Endometrial microvascular endothelial cells (primary cell): ENCODE results near the gene ZBTB32. TPM values are rescaled to one million over a fixed set of nuclear protein-coding genes. Genes with fewer than 3 reads are reported as not detected.

ENCODE experiments used
- in situ Hi-C: cut with HindIII; loops from 2 replicates; pipeline ENCODE4 v1.10.0; 2017; ENCODE audit warnings: low sequenced_read_pairs, low pct_unique_long_range_greater_than_20kb; ENCODE audit errors: inconsistent ontology term
- total RNA-seq: library from RNA; depleted of rRNA; stranded (reverse); fragments of >200 nt; gene quantifications from one replicate; pipeline ENCODE4 v1.2.3, GENCODE V29; 2015; ENCODE audit errors: inconsistent ontology term

ZBTB32 gene
- total RNA-seq, 1 donor from 2014 or later = not detected

GRCh38 chr19:35693422-35693821 lies 10.9 kb upstream of the ZBTB32 start:
- in situ Hi-C loops = no loop called here

DNA sequence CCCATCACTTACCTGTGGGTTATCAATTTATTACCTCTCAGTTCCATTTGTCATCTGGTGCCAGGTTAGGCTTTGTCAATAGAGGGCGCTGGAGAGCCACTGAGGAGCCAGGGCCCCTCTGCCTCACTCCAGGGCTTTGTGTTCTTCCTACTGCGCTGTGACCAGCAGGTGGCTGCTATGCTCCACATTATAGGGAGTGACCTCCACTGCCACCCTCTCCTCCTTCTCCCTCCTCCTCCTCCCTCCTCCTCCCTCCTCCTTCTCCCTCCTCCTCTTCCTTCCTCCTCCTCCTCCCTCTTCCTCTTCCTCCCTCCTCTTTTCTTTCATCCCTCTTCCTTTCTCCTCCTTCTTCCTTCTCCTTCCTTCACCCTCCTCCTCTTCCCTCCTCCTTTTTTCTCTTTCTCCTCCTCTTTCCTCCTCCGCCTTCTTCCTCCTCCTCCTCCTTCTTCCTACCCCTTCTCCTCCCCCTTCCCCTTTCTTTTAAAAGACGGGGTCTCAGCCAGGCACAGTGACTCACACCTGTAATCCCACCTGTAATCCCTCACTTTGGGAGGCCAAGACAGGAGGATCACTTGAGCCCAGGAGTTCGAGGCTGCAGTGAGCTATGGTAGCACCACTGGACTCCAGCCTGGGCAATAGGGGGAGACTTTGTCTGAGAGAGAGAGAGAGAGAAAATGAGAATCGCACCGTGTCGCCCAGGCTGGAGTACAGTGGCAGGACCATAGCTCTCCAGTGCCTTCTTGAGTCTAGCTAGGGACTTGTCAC lies 10.3 kb upstream of the ZBTB32 start:
- in situ Hi-C loops = no loop called here

DNA sequence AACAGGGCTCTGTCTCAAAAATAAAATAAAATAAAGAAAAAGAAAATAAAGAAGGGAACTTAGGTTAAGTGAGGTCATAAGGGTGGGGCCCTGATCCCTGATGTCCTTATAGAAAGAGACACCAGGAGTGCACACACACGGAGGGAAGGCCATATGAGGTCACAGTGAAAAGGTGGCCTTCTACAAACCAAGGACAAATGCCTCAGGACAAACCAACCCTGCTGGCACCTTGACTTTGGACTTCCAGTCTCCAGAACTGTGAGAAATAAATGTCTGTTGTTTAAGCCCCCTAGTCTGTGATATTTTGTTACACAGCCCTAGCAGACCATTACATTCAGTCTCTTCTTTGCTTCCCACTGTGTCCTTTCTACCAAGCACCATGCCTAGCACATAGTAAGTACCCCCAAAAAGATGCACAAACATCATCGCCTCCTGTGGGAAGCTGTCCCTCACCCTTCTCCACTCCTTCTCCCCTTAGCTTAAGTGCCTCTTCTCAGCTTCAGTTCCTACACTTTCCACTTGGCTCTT lies 8.4 kb upstream of the ZBTB32 start:
- in situ Hi-C loops = no loop called here

GRCh38 chr19:35696835-35697234 lies 7.5 kb upstream of the ZBTB32 start:
- in situ Hi-C loops = no loop called here

DNA sequence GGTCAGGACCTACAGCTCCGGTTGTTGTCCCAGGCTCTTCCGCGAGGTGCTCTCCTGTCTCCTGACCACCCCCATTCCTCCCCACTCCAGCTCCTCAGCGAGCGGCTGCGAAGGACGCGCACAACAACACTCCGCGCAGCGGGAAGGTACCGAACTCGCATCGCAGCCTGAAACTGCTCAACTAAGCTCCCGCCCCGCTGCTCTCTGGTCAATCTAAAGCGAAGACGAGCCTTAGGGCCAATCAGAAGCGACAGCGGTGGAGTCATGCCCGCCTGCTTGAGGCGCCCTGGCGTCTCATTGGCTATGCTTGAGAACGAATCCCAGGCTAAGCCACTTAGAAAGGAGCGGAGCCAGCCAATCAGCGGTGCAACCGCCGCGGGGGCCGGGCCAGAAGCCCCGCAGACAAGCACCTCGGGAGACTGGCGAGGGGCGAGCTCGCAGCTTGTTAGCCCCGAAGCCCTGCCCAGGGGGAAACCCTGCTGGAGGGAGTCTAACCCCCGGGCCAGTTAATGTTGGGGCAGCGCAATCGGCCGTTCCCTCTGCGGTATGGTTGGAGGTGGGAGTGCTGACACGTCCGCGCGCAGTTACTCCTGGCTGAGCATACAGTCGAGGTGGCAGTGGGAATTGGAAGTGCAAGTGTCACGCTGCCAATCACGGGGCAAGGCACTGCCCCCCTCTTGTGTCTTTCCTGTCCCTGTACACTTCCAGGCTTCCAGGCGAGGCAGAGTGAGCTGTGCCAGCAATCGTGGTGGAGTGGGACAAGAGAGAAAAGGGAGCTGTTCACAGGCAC lies 1.9 kb upstream of the ZBTB32 start:
- in situ Hi-C loops = no loop called here

DNA sequence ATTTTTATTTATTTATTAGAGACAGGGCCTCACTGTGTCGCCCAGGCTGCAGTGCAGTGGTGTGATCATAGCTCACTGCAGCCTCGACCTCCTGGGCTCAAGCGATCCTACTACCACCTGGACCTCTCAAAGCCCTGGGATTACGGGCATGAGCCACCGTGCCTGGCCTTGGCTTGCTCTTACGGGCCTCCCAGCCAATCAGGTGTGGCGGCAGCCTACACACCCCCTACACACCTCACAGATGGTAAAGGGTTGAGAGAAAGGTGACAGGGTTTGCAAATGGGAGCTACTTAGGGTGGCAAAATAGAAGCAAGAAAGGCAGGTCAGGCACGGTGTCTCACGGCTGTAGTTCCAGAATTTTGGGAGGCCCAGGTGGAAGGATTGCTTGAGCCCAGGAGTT lies 1.0 kb upstream of the ZBTB32 start:
- in situ Hi-C loops = no loop called here

DNA sequence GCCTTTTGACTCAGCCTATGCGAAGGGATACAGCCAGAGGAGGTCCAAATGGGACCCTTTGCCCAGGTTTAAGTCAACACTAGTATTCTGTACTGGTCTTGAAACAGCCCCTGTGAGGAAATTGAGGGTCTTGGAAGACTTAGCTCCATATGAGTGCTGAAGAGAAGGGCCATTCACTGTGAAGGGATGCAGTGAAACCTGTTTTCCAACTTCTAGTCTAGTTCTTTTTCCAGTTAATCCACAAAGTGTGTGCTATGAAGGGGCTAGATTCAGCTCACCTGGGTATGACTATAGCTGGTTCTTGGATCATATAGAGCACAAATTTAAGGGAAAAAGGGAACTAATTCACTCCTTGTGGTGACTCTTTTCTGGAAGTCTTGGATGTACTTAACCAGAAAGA lies 4.0 kb downstream of the ZBTB32 start:
- in situ Hi-C loops = no loop called here

DNA sequence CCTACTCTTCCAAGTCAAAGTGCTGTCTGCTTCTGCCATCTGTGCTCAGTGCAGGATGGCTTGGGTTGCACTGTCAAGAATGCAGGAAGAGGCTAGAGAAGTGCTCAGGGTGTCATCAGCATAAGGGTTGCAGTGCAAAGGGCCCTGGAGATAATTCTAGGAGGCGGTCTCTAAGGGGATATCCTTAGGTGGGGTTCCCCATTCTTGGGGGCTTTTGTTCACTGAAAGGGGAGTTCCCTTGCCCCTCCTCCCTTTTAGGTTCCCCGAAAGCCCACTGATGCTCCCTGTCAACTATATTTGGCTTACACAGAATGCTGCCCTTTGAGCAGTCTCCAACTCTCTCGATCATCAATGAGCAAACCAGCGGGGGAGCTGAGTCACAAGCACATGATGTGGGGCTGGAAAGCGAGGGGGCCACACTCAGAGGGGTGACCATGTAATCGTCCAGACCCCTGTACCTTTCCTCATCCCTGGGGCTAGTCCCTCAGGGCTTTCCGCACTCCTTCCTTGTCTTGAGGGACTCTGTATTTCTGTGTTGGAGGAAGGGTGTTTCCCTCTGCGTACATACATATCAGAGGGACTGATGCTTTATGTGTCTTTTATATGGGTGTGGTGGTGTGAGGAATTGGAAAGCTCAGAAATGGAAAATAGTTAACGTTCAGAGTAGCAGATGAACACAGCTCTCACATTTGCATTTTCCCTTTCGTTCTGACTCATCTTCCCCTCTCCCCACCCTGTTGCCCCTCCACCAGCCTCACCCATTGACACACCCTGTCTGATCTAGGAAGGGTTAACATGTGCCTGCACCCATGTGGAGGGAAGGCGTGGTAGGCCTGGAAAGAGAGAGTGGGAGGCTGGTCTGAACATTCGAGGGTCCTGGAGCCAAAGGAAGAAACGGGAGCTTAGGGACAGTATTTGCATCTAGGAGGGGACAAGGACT lies 6.7 kb downstream of the ZBTB32 start:
- in situ Hi-C loops = no loop called here

DNA sequence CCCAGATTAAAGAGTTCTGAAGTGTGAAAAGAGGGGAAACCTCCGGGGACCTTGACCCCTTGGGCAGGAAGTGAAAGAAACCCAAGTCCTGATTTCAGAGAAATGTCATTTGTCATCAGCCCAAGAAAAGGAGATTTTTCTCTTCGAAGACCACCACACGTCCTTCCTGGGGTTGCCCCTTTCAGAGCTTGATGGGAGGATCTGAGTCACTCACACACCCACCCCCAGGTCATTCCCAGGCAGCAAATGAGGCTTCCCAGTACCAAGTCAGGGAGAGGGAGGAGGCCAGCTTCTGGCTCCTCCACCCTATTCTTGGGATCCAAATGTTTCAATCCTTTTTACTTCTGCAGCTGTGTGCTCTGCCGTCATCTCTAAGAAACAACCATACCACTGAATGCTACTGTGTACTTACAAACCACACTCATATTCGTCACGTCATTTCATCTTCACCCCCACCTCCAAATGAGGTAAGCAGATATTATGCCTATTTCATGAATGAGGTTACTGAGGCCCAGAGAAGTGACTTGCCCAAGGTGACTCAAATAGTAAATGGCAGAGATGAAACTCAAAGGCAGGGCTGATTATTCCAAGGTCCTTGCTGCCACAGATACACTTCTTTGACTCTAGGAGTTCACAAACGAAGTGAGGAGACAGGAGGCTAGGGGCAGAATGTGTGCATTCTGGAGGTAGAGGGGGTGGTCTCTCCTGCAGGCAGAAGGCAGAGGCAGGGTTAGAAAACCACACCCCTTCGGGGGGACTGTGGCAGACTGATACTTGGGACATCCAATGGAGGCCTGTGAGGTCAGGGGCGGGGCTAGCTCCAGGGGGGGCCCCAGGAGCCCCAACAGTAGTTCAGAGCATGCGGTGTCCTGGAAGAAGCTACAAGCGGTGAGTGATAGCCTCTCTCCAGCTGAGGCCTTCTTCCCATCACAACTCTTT lies 8.5 kb downstream of the ZBTB32 start:
- in situ Hi-C loops = no loop called here

DNA sequence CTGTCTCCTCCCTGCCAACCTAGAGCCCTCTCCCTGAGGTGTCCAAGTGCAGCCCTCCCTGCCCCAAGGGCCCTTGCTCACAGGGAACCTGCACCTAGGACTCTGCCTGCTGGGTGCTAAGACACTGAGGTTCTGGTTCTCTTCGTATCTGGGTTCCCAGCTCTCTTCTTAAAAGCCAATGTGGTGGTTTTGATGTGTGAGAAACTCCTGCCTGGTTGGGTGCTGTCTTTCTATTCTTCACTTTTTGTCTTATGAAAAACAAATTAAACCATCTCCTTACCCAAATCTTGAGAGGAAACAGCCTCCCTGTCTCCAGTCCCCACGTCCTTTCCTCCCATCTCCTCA lies 9.1 kb downstream of the ZBTB32 start:
- in situ Hi-C loops = no loop called here

- in situ Hi-C loops = no loop called here
Observed at GRCh38 chr19:35713904-35714495, 9.6 kb downstream of the ZBTB32 start.

GRCh38 chr19:35714601-35715354 lies 10.4 kb downstream of the ZBTB32 start:
- in situ Hi-C loops = no loop called here

- in situ Hi-C loops = no loop called here
Observed at GRCh38 chr19:35715355-35715809, 11.0 kb downstream of the ZBTB32 start.

DNA sequence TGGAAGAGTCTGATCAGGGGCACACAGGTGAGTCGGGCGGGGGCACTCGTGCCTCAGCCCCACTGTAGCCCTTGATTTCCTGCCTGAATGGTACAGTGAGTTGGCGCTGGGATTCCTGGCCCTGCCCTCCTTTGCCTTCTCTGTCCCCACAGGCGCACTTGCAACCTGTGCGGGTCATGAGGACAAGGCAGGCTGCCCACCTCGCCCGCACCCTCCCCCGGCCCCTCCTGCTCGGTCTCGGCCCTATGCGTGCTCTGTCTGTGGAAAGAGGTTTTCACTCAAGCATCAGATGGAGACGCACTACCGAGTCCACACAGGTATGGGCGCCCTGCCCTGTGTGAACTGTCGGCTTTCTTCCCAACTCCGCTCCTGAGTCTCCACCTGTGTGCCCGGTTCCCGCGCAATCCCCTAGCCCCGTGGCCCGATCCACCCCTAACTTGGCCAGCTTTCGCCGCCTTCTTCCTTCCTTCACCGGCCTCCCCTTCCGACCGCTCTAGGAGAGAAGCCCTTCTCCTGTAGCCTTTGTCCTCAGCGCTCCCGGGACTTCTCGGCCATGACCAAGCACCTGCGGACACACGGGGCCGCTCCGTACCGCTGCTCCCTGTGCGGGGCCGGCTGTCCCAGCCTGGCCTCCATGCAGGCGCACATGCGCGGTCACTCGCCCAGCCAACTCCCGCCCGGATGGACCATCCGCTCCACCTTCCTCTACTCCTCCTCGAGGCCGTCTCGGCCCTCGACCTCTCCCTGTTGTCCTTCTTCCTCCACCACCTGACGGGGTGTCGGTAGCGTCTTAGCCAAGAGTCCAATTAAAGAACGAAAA lies 11.8 kb downstream of the ZBTB32 start:
- in situ Hi-C loops = no loop called here

DNA sequence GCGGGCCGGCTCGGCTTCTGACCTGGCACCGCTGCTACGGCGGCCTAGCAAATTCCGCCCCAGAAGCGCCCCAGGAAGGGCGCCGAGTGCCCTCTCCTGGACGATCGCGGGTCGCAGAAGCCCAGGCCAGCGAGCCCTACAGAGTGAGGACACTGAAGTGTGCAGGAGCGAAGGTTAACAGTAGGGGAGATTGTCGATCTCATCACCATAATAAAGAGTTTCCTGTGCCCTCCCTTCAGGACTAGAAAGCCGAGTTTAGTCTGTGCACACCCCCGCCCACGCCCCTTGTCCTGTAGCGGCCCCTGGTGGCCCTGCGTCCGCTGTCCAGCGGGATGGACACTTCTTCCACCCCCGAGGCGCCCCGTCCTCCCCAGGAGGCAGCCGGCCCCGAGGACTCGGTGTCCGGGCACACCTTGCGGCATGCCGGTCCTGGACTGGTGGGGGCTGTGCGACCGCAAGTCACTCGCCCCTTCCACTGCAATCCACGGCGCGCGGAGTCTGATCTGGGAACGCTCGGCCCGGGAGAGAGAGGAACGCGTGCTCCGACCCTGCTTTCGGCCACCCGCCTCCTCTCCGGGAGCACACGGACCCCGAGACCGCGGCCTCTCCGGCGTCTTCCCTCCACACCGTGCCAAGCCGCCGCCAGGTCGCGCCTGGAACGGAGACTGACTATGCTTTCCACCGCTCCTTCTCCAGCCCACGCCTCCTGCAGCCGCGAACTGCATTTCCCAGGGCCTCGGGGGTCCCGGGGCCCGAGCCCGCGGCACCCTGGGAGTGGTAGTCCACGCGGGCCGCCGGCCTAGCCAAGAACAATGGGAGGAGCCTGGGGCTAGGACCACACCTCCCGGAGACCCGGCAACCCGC lies 12.7 kb downstream of the ZBTB32 start:
- in situ Hi-C loops = no loop called here
